Gastrocnemius medialis (tissue), 4 donors: ENCODE results near the gene C1orf210. TPM values are rescaled to one million over a fixed set of nuclear protein-coding genes. Genes with fewer than 3 reads are reported as not detected.

ENCODE experiments used
- ATAC-seq, 2 donors: fragments of 150-250 bp; one replicate each; pipeline ENCODE4 v1.9.1; 2016
- DNase-seq, 2 donors: peaks; one replicate each; pipeline ENCODE4 v3.0.0-alpha.2; 2019
- H3K27ac ChIP-seq, 4 donors: fragments of 200-600 bp; sonication (generic); 1 replicate in 1 of 4; 2 replicates in 3 of 4; pipeline ENCODE4 v1.5.1; 2016 to 2018; ENCODE audit warnings: mild to moderate bottlenecking in 2 of 4, moderate library complexity in 1 of 4
- H3K27me3 ChIP-seq, 3 donors: fragments of 200-600 bp; sonication (generic) in 2 of 3; 1 replicate in 1 of 3; 2 replicates in 2 of 3; pipeline versions ENCODE4 v1.5.1 to v1.6.0; 2016 to 2019; ENCODE audit warnings: mild to moderate bottlenecking in 1 of 3, moderate library complexity in 1 of 3
- H3K36me3 ChIP-seq, 2 donors: fragments of 200-600 bp; sonication (generic) in 1 of 2; one replicate each; pipeline ENCODE4 v1.5.1; 2017 to 2018
- H3K4me1 ChIP-seq, 2 donors: fragments of 200-600 bp; sonication (generic) in 1 of 2; one replicate each; pipeline ENCODE4 v1.5.1; 2016 to 2017; ENCODE audit warnings: mild to moderate bottlenecking in 2 of 2
- H3K4me3 ChIP-seq, 4 donors: fragments of 200-600 bp; sonication (generic) in 3 of 4; 1 replicate in 1 of 4; 2 replicates in 3 of 4; pipeline ENCODE4 v1.5.1; 2016 to 2019; ENCODE audit warnings: mild to moderate bottlenecking in 2 of 4
- H3K9me3 ChIP-seq, 3 donors: fragments of 200-600 bp; sonication (generic) in 2 of 3; 1 replicate in 1 of 3; 2 replicates in 2 of 3; pipeline ENCODE4 v1.5.1; 2016 to 2019
- CTCF ChIP-seq, 5 experiments: fragments of 450-650 bp in 3 of 5; fragments of 200-600 bp in 2 of 5; sonication (generic) in 2 of 5; IDR thresholded peaks in 4 of 5; conservative IDR thresholded peaks in 1 of 5; 1 replicate in 4 of 5; 2 replicates in 1 of 5; pipeline ENCODE4 v1.5.1; 2016 to 2019; ENCODE audit warnings: antibody characterized with exemption in 5 of 5, mild to moderate bottlenecking in 3 of 5, moderate library complexity in 3 of 5
- POLR2A ChIP-seq, 2 donors: fragments of 450-650 bp; IDR thresholded peaks; one replicate each; pipeline ENCODE4 v1.6.1; 2017; ENCODE audit warnings: antibody characterized with exemption in 2 of 2, mild to moderate bottlenecking in 2 of 2, moderate library complexity in 2 of 2
- in situ Hi-C, 4 donors: fragments of 200-750 bp; cut with MboI; loops; one replicate each; pipeline versions ENCODE4 v1.15.0 to v1.8.0; 2017; ENCODE audit warnings: low sequenced_read_pairs in 4 of 4
- intact Hi-C: fragments of 100-400 bp; cut with DNase I; formaldehyde crosslinking; loops from one replicate; pipeline ENCODE4 v1.15.1; 2023; ENCODE audit warnings: low total_unique reads
- total RNA-seq, 4 donors: library from RNA; depleted of rRNA; stranded (reverse); fragments of >200 nt; gene quantifications; one replicate each; pipeline versions ENCODE4 v1.1.0 to v1.2.3, GENCODE V29; 2016

The C1orf210 gene
- total RNA-seq, 4 donors from 2014 or later, result 0.27 TPM; not detected in 3

DNA sequence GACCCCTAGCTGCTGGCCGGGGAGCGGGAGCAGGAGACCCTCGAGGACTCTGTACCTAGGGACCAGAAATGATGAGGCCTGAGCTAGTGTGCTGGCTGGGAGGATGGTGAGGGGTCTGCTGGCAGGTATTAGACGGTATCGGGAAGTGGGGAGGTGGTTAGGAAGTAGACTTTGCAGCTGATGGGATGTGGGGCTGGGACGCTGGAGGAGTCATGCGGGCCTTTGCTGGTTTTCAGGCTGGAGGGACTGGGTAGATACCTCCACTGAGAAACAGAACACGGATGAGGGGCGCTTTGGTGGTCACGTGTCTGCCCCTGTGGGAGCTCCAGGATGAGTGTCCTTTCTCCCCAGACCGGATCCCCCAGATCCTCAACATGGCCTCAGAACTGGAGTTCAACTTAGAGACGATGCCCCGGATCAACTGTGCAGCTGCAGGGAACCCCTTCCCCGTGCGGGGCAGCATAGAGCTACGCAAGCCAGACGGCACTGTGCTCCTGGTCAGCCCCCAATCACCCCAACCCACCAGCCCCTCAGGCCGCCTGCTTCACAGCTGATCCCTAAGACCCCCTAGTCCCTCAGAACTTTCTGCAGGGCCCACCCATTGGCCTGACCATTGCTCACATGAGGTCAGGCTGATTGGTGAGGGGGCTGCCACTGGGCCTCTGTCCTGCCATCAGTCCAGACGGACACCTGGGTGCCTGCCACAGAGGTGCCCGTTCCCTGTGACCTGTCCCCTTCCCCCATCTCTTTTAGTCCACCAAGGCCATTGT lies 23.4 kb upstream of the C1orf210 start:
- intact Hi-C loops, result no loop called here

GRCh38 chr1:43307458-43308158 lies 22.2 kb upstream of the C1orf210 start:
- TF ChIP-seq CTCF (IDR thresholded peaks at IDR 0.05 in 4 of 5, conservative IDR thresholded peaks at IDR 0.05 in 1 of 5) (no peak), POLR2A (IDR thresholded peaks at IDR 0.05) (no peak)
- DNase-seq, result no peak
- no peak overlapping the region for H3K4me3 ChIP-seq
- H3K36me3 ChIP-seq, result no peaks in the 10 kb centered on the region
- intact Hi-C loops, result no loop called here
- H3K9me3 ChIP-seq, result no peaks in the 10 kb centered on the region
- H3K27me3 ChIP-seq, result no peaks in the 10 kb centered on the region
- no peak for ATAC-seq
- no peaks in the 10 kb centered on the region for H3K4me1 ChIP-seq
- in situ Hi-C loops, result no loop called here
- no peak overlapping the region for H3K27ac ChIP-seq

More for the DNA sequence above, 23.4 kb upstream of the C1orf210 start:
- H3K27ac ChIP-seq, result no peak overlapping the region
- H3K36me3 ChIP-seq, result no peaks in the 10 kb centered on the region
- no peak for DNase-seq
- no peak for TF ChIP-seq POLR2A (IDR thresholded peaks at IDR 0.05)
- no peak for TF ChIP-seq CTCF (IDR thresholded peaks at IDR 0.05 in 4 of 5, conservative IDR thresholded peaks at IDR 0.05 in 1 of 5)
- no peaks in the 10 kb centered on the region for H3K27me3 ChIP-seq
- H3K4me3 ChIP-seq, result no peak overlapping the region
- H3K9me3 ChIP-seq, result no peaks in the 10 kb centered on the region
- no peak for ATAC-seq
- in situ Hi-C loops, result no loop called here
- no peaks in the 10 kb centered on the region for H3K4me1 ChIP-seq

DNA sequence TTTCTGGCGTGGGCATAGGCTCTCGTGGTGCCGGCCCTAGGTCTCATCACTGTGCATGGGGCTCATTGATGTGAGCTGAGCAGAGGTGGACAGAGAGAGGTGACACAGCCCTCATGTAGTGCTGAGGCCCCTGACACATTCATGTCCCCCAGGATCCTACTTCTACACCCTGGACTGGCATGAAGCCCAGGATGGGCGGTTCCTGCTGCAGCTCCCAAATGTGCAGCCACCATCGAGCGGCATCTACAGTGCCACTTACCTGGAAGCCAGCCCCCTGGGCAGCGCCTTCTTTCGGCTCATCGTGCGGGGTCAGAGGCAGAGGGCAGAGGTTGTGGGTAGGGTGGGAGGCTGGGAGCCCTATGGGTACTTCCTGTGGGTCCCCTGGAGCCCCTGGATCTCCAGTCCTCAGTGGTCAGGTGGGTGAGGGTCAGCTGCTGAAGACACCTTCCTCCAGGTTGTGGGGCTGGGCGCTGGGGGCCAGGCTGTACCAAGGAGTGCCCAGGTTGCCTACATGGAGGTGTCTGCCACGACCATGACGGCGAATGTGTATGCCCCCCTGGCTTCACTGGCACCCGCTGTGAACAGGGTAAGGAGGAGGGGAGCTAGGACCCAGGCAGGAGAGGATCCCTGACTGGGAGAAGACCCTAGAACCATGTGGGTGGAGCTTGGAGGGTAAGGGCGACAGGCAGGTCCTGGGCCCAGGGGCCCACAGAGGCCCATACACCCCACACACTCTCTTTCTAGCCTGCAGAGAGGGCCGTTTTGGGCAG lies 21.5 kb upstream of the C1orf210 start:
- Histone ChIP-seq H3K4me3 (no peak overlapping the region), H3K36me3 (no peaks in the 10 kb centered on the region), H3K27me3 (no peaks in the 10 kb centered on the region), H3K4me1 (no peaks in the 10 kb centered on the region), H3K9me3 (no peaks in the 10 kb centered on the region), H3K27ac (no peak overlapping the region)
- ATAC-seq, result no peak
- DNase-seq, result no peak
- TF ChIP-seq POLR2A (IDR thresholded peaks at IDR 0.05) (no peak), CTCF (IDR thresholded peaks at IDR 0.05 in 4 of 5, conservative IDR thresholded peaks at IDR 0.05 in 1 of 5) (no peak)
- in situ Hi-C loops, result no loop called here
- intact Hi-C loops, result no loop called here

- H3K27ac ChIP-seq, result peak overlapping the region in 2 of 4 donors; percentile 14 to 81
- no peak for ATAC-seq
- H3K4me3 ChIP-seq, result no peak overlapping the region
- in situ Hi-C loops, result no loop called here
- H3K9me3 ChIP-seq, result no peaks in the 10 kb centered on the region
- intact Hi-C loops, result no loop called here
- no peak for DNase-seq
- no peaks in the 10 kb centered on the region for H3K27me3 ChIP-seq
- H3K36me3 ChIP-seq, result no peaks in the 10 kb centered on the region
- TF ChIP-seq POLR2A (IDR thresholded peaks at IDR 0.05) (no peak), CTCF (IDR thresholded peaks at IDR 0.05 in 4 of 5, conservative IDR thresholded peaks at IDR 0.05 in 1 of 5) (no peak)
- no peaks in the 10 kb centered on the region for H3K4me1 ChIP-seq
Observed at GRCh38 chr1:43305926-43306687, 20.7 kb upstream of the C1orf210 start.
